ENCODE measurements around the gene TUBGCP2.

Gene TUBGCP2

GRCh38 chr10:133260895-133261725, 47.6 kb downstream of the TUBGCP2 start:
- peak; percentile 78 for DNase-seq

- no peak for DNase-seq
These were observed 49.1 kb downstream of the TUBGCP2 start for GRCh38 chr10:133259602-133259989.

- peak; percentile 88 for DNase-seq
These were observed 49.7 kb downstream of the TUBGCP2 start for GRCh38 chr10:133258818-133259601.

DNA sequence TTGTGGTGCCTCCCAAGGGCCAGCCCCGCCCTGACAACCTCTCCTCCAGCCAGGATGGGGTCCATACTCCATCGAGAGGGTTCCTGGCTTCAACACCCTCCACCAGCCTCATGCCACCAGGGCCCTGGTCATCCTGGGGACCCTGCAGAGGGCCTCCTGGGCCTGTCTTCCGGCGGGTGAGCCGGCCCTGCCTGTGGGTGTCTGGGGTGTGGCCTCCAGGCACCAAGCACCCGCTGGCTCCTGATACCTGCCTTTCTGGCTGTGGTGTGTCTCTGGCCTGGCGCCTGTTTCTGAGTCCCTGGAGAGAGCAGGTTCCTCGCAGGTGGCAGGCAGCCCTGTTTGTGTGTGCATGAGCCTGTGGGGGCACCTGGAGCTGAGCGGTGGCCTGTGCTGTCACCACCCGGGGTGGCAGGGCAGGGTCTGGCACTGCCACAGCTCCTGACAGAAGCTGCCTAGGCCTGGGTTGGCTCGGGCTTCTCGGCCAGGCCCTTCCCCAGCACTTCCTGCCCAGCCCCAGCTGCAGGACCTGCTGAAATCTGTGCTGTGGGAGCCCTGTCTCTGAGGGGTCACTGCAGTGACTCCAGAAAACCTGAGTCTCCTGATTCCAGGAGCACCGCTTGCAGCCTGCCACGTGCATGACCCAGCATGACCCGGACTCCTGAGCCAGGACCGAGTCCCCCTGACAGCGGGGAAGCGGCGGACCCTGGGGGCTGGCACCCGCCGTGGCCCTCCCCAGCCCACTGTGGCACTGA, 50.4 kb downstream of the TUBGCP2 start:
- no peak for DNase-seq

DNA sequence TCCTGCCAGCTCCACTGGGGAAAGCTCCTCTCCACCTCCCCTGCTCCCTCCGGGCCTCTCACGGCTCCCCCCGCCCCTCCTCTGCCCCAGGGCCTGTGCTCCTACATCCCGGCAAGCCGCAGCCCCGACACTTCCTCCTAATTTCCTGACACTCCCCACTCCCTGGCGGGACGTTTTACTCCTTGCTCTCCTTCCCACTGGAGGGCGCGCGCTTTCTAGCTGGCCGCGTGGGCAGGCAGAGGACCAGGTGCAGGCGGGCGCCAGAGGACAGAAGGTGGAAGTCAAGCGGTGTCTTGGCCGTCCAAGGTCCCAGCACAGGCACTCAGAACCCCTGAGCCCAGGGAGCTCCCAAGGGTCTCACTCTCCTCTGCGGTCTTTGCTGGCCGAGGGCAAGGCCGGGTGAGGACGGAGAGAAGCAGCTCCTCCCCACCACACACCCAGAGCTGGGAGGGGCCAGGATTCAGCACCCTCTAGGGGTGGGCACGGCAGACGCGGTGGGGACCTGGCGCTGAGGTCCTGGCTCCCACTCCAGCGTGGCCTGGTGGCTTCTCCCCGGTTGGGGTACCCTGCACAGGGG, 51.1 kb downstream of the TUBGCP2 start:
- peak; percentile 92 for DNase-seq

DNA sequence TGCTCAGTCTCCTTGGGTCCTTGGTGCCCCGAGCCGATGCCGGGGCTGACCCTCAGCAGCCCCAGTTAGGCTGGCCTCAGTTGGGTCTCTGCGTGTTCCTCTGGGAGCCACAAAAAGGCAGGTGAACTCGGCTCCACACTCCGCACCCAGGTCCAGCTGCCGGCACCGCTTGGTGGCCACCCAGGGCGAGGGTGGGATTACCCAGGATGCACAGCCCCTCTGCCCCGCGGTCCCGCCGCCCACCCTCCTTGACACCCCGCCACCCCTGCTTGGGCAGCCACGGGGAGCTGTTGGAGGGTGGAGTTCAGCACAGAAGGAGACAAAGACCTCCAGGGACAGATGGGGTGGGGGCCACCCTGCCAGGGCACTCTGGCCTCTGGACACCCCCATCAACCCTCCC, 53.3 kb downstream of the TUBGCP2 start:
- DNase-seq: no peak

DNA sequence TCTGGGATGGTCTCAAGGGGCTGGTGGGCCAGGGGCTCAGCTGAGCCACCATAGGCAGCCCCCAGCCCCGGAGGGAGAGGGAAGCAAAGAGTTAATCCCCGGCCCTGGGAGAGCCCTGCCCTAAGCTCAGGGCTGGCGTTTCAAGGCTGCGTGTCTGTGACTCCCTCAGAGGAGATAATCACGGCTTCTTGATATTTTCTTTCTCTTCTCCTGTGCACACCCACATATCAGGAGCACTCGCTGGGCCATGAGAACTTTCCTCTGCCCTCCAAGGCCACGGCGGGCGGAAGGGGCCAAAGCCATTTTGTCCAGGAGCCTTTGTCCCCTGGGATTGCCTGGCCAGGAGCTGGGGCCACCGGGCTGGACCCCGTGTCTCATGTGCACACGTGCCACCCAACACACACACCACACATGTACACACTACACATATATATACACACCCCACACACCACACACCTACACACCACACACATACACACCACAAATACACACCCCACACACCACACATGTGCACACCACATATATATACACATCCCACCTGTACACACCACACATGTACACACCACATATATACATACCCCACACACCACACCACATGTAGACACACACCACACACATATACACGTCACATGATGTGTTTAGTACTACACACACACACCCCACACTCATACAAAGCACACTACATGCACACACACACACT, 54.1 kb downstream of the TUBGCP2 start:
- DNase-seq: no peak

- DNase-seq: no peak
These were observed 55.2 kb downstream of the TUBGCP2 start for GRCh38 chr10:133253361-133253955.

DNA sequence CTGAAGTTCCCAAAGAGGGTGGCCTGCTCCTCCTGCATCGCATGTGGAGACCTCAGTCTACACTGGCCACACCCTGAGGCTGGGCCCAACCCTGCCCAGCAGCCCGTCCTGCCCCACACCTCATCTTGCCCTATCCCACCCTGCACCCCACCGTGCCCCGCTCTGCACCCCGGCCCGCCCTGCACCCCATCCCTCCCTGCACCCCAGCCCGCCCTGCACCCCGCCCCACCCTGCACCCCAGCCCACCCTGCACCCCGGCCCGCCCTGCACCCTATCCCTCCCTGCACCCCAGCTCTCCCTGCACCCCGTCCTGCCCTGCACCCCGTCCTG, 56.5 kb downstream of the TUBGCP2 start:
- no peak for DNase-seq

DNA sequence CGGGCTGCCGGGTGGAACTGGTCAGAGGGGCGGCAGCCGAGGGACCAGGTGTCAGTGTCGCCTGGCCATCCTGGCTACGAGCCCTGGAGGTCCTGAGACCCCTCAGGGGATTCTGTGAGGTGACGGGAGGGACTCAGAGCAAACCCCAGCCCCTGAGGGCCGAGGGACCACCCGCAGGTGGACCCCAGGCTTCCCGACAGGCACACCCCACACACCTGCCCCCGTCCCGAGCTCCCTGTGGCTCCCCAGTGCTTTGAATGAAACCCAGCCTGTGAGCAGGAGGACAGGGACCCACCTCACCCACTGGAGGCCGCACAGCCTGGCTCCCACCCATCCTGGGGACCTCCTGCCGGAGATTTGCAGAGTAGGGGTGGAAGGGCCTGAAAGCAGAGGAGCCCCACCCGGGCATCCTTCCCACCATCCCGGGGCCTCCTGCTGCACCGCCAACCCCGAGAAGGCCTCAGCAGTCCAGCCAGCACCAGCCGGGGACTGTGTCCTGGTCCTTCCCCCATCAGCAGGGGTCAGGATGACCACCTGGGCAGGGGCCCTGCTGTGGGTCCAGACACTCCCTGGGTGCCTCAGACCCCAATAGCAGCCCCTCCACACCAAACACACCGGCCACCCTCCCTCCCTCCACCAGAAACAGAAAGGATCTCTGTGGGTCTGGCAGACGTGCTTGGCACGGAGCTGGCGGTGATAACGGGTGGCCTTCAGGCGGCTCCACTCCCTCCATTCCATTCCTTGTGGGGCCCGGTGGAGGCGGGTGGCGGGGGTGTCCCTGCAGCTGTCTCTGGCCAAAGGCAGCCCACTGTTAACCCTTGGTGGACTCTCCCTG, 57.1 kb downstream of the TUBGCP2 start:
- DNase-seq: no peak

DNA sequence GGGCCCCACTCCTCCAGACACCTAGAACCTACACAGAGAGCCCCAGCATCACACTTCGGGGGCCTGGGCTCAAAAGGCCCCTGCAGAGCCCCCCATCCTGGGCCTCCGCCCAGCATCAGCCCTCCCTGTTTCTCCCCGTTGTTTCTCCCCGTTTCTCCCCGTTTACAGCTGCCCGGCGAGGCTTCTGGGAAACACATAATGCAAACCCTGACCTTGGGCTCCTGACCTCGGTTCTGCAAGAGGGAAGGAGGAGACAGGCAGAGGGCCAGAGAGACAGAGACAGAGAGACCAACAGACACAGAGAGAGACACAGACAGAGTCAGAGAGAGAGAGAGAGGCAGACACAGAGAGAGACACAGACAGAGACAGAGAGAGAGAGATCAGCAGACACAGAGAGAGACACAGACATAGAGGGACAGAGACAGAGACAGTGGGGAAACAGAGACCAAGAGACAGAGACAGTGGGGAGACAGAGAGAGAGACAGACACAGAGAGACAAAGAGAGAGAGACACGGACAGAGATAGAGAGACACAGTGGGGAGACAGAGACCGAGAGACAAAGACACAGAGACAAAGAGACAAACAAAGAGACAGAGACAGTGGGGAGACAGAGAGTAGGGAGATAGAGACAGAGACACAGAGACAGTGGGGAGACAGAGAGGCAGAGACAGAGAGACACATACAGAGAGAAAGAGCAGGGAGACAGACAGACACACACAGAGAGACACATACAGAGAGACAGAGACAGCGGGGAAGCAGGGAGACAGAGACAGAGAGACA, 58.5 kb downstream of the TUBGCP2 start:
- no peak for DNase-seq

DNA sequence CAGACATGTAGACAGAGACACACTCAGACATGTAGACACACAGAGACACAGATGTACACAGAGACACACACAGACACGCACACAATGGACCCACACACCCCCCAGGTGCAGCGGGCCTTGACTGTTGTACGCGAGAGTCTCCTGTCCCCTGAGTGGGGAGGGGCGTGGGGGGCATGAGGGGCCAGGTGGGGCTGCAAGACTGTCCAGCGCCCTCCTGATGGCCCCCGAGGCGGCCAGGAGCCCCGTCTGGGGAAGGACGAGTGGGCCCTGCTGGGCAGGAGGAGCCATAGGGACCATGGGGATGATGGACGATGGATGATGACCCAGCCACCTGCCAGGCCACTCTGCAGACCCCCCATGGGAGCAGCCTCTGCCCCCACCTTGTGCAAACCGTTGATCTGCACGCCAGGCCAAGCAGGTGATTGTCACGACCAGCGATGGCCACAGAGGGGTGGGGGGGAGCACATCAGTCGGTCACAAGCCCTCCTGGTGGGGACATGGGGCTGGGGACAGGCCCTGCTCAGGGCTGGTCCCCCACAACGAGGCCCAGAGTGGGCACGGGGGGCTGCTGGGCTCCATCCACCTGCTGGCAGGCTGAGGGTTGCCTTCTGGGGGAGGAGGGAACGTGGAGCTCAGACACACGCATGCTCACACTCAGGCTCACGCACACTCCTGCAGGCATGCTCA, 59.4 kb downstream of the TUBGCP2 start:
- no peak for DNase-seq

- no peak for DNase-seq
These were observed 60.3 kb downstream of the TUBGCP2 start for GRCh38 chr10:133248334-133248715.

- no peak for DNase-seq
These were observed 60.9 kb downstream of the TUBGCP2 start for GRCh38 chr10:133247681-133248333.

DNA sequence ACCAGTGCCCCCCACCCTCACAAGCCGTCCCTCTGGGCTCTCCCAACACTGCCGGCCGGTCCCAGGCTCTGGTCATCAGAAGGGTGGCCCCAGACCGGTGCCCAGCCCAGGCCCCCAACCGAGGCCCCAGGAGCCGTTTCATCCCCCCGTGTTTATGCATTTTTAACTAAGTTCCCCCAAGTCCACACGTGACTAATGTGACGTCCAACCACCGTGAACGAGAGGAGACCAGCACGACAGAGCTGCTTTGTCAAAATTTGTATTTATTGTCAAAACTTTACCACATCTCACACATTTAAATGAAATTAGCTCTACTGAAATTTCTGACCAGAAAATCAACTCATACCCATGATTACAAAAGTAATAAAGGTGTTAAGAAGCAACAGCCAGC, 62.4 kb downstream of the TUBGCP2 start:
- DNase-seq: no peak

DNA sequence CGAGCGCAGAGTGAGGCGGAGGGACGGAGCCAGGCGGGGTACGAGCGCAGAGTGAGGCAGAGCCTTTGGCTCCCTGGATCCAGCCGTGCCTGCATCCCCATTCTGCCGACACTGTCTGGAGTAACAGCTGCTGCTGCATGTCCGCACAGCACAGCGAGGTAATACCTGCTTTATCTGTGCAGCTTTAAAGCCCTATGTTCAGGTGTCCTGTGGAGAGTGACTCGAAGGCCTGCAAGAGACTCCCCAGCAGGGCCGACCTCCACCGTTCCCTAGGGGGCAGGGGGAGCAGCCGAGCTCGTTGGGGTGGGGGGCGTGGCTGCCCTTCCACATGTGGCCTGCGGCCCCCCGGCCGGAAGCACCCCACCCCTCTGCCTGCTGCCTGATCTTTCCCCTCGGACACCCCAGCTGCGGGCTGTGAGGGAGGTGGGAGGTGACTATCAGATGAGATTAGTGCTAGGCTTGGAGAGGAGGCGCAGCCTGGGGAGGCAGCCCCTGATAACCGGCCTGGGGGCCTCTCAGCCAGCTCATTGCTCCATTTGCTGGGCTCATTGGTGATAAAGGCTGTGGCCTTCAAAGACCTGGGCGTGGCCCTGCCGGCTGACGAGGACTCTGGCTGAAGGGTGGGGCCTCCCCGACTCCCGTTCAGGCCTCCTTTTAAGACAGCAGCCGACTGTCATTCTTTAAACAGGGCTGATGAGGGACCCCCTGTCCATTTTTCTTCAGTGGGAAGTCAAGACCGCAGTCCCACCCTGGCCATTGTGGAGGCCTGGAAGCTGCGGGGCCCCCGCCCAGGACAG, 63.0 kb downstream of the TUBGCP2 start:
- DNase-seq: peak; percentile 98

DNA sequence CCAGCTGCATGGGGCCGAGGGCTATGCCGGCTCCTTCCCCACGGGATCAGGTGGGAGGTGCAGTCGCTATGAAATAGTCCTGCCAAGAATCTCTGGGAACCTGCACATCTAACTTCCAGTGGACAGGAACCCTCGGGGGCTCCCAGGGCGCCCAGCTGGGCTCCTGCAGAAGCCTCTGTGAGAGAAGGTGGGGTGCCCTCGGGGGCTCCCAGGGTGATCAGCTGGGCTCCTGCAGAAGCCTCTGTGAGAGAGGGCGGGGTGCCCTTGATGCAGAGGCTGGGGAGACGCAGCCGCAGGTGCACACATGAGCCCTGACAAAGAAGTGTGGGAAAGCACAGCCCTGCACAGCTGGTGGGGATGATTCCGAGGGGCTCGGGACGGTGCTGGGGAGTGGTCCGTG, 65.1 kb downstream of the TUBGCP2 start:
- no peak for DNase-seq

DNA sequence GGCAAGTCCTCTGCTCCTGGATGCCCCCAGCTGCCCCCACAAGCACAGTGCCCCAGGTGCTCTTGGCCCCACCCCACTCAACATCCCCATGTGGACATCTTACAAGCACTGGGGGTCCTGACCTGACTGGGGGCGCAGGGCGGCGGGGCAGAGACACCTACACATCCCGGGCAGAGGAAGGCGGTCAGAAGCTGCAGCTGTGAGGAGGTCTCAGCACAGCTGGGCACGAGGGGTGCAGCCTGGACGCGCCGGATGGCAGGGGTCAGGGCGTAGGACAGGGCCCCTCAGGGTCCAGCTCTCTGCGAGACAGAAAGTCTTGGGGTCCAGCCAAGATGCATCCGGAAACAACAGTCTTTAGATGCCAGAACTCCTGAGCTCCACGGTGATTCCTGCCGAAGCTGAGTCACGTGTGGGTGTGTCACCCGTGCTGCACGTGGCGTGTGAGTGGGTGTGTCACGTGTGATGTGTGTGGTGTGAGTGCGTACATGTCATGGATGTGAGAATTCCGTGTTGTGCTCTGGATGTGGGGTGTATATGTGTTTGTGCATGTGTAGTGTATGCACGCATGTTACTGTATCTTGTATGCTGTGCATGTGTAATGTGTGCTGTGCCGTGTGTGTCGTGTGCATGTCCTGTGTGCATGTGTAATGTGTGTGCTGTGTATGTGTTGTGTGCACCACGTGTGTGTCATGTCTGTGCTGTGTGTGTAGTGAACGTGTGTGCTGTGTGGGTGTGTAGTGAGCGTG, 65.9 kb downstream of the TUBGCP2 start:
- no peak for DNase-seq

Data from OCI-M1 (cell line).